ENCODE results near the gene TMEM270.

The TMEM270 gene

GRCh38 chr7:73838642-73839041 is 22.3 kb upstream of the TMEM270 start:
- Histone ChIP-seq H3K27me3 (ENCODE audit: low read length) (no peaks in the 10 kb centered on the region), H3K4me2 (ENCODE audit: low read depth, low read length, poor library complexity, severe bottlenecking) (no peak overlapping the region), H3K9ac (ENCODE audit: low read length) (no peak overlapping the region), H3K9me3 (ENCODE audit: insufficient read depth, low read length) (no peaks in the 10 kb centered on the region), H3K79me2 (ENCODE audit: insufficient read depth, low read length) (no peaks in the 10 kb centered on the region), H2AFZ (ENCODE audit: low read depth, low read length, severe bottlenecking) (no peak overlapping the region), H4K20me1 (ENCODE audit: low read depth, low read length) (no peaks in the 10 kb centered on the region), H3F3A (ENCODE audit: insufficient read depth) (no peaks in the 10 kb centered on the region), H3K36me3 (ENCODE audit: low read length) (no peaks in the 10 kb centered on the region), H3K4me3 (ENCODE audit: insufficient read depth, low read length, poor library complexity, severe bottlenecking) (no peak overlapping the region), H3K27ac (ENCODE audit: low read depth, low read length) (no peak overlapping the region), H3K9me2 (replicated peaks; ENCODE audit: insufficient read depth, low read length) (no peaks in the 10 kb centered on the region)
- TF ChIP-seq, protein P1, sequence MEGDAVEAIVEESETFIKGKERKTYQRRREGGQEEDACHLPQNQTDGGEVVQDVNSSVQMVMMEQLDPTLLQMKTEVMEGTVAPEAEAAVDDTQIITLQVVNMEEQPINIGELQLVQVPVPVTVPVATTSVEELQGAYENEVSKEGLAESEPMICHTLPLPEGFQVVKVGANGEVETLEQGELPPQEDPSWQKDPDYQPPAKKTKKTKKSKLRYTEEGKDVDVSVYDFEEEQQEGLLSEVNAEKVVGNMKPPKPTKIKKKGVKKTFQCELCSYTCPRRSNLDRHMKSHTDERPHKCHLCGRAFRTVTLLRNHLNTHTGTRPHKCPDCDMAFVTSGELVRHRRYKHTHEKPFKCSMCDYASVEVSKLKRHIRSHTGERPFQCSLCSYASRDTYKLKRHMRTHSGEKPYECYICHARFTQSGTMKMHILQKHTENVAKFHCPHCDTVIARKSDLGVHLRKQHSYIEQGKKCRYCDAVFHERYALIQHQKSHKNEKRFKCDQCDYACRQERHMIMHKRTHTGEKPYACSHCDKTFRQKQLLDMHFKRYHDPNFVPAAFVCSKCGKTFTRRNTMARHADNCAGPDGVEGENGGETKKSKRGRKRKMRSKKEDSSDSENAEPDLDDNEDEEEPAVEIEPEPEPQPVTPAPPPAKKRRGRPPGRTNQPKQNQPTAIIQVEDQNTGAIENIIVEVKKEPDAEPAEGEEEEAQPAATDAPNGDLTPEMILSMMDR (IDR thresholded peaks at IDR 0.05; ENCODE audit: insufficient read depth, low read length, poor library complexity, severe bottlenecking): no peak
- TF ChIP-seq EZH2phosphoT487 (conservative IDR thresholded peaks at IDR 0.05; ENCODE audit: low read length): no peak

DNA sequence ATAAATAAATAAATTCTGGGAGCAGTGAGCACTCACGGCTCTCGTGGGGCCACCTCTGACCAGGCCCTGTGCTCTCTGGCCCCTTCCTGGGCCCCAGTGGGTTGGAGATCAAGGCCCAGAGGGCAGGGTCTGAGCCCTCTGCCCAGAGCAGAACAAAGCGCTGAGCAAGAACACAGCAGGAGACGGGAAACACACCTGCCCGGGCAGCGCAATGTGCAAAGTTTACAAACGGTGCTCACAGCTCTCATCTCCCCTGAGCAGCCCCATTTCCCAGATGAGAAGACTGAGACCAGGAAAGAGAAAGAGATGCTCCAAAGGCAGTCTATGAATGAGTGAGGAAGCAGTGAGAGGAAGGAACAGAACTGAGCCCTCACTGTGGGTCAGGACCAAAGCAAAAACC is 21.7 kb upstream of the TMEM270 start:
- no peak overlapping the region for H3K27ac ChIP-seq (ENCODE audit: low read depth, low read length)
- no peaks in the 10 kb centered on the region for H3K9me3 ChIP-seq (ENCODE audit: insufficient read depth, low read length)
- H4K20me1 ChIP-seq (ENCODE audit: low read depth, low read length): no peaks in the 10 kb centered on the region
- no peak for TF ChIP-seq EZH2phosphoT487 (conservative IDR thresholded peaks at IDR 0.05; ENCODE audit: low read length)
- TF ChIP-seq, protein P1 (IDR thresholded peaks at IDR 0.05; ENCODE audit: insufficient read depth, low read length, poor library complexity, severe bottlenecking): no peak
- H3K4me2 ChIP-seq (ENCODE audit: low read depth, low read length, poor library complexity, severe bottlenecking): no peak overlapping the region
- no peaks in the 10 kb centered on the region for H3K9me2 ChIP-seq (replicated peaks; ENCODE audit: insufficient read depth, low read length)
- no peaks in the 10 kb centered on the region for H3K36me3 ChIP-seq (ENCODE audit: low read length)
- H2AFZ ChIP-seq (ENCODE audit: low read depth, low read length, severe bottlenecking): no peak overlapping the region
- no peaks in the 10 kb centered on the region for H3K79me2 ChIP-seq (ENCODE audit: insufficient read depth, low read length)
- no peaks in the 10 kb centered on the region for H3K27me3 ChIP-seq (ENCODE audit: low read length)
- no peak overlapping the region for H3K4me3 ChIP-seq (ENCODE audit: insufficient read depth, low read length, poor library complexity, severe bottlenecking)
- H3F3A ChIP-seq (ENCODE audit: insufficient read depth): no peaks in the 10 kb centered on the region
- no peak overlapping the region for H3K9ac ChIP-seq (ENCODE audit: low read length)

- H3K27me3 ChIP-seq (ENCODE audit: low read length): no peaks in the 10 kb centered on the region
- H3K36me3 ChIP-seq (ENCODE audit: low read length): no peaks in the 10 kb centered on the region
- H3K4me3 ChIP-seq (ENCODE audit: insufficient read depth, low read length, poor library complexity, severe bottlenecking): no peak overlapping the region
- H3K9ac ChIP-seq (ENCODE audit: low read length): no peak overlapping the region
- H2AFZ ChIP-seq (ENCODE audit: low read depth, low read length, severe bottlenecking): no peak overlapping the region
- no peak overlapping the region for H3K27ac ChIP-seq (ENCODE audit: low read depth, low read length)
- H3K4me2 ChIP-seq (ENCODE audit: low read depth, low read length, poor library complexity, severe bottlenecking): no peak overlapping the region
- no peaks in the 10 kb centered on the region for H3F3A ChIP-seq (ENCODE audit: insufficient read depth)
- no peaks in the 10 kb centered on the region for H4K20me1 ChIP-seq (ENCODE audit: low read depth, low read length)
- no peaks in the 10 kb centered on the region for H3K79me2 ChIP-seq (ENCODE audit: insufficient read depth, low read length)
- H3K9me3 ChIP-seq (ENCODE audit: insufficient read depth, low read length): no peaks in the 10 kb centered on the region
- H3K9me2 ChIP-seq (replicated peaks; ENCODE audit: insufficient read depth, low read length): no peaks in the 10 kb centered on the region
- no peak for TF ChIP-seq EZH2phosphoT487 (conservative IDR thresholded peaks at IDR 0.05; ENCODE audit: low read length)
Observed at GRCh38 chr7:73839743-73840714, 20.9 kb upstream of the TMEM270 start.
